Fibroblast of lung (primary cell): Measurements from ENCODE around the gene MYO9A. TPM values are rescaled to one million over a fixed set of nuclear protein-coding genes. Genes with fewer than 3 reads are reported as not detected.

Experiments
- DNase-seq, 2 donors: peaks; one replicate each; pipeline versions ENCODE4 v3.0.0 to v3.0.0-alpha.2; 2010; ENCODE audit warnings: low read depth in 2 of 2
- H2AFZ ChIP-seq: 2 replicates; pipeline ENCODE4 v1.5.1; 2012; ENCODE audit warnings: low read length, control low read depth, inconsistent platforms
- H3K27ac ChIP-seq: 2 replicates; pipeline ENCODE4 v1.5.1; 2011; ENCODE audit warnings: low read length, control low read depth; ENCODE audit not compliant: insufficient read depth
- H3K27me3 ChIP-seq: 2 replicates; pipeline ENCODE4 v1.5.1; 2011; ENCODE audit warnings: mild to moderate bottlenecking, low read length; ENCODE audit not compliant: control insufficient read depth, insufficient read depth
- H3K36me3 ChIP-seq: 2 replicates; pipeline ENCODE4 v1.5.1; 2011; ENCODE audit warnings: low read length; ENCODE audit not compliant: control insufficient read depth, insufficient read depth
- H3K4me1 ChIP-seq: 2 replicates; pipeline ENCODE4 v1.5.1; 2011; ENCODE audit warnings: low read length; ENCODE audit not compliant: control insufficient read depth, insufficient read depth; ENCODE audit errors: extremely low read depth
- H3K4me2 ChIP-seq: 2 replicates; pipeline ENCODE4 v1.5.1; 2011; ENCODE audit warnings: low read length, control low read depth; ENCODE audit not compliant: insufficient read depth; ENCODE audit errors: extremely low read depth
- H3K4me3 ChIP-seq, 4 experiments: fragments of 200-600 bp in 1 of 4; sonication (generic) in 1 of 4; replicated peaks in 1 of 4; 2 replicates each; pipeline ENCODE4 v1.5.1; 2011 to 2016; ENCODE audit warnings: low read length in 4 of 4, low read depth in 3 of 4, mild to moderate bottlenecking in 3 of 4, control low read depth in 2 of 4, inconsistent platforms in 1 of 4, mixed read lengths in 1 of 4; ENCODE audit not compliant: insufficient read depth in 1 of 4; ENCODE audit errors: control extremely low read depth in 1 of 4
- H3K79me2 ChIP-seq: 2 replicates; pipeline ENCODE4 v1.5.1; 2012; ENCODE audit warnings: mild to moderate bottlenecking, low read length, inconsistent platforms; ENCODE audit not compliant: control insufficient read depth, insufficient read depth
- H3K9ac ChIP-seq: 2 replicates; pipeline ENCODE4 v1.5.1; 2011; ENCODE audit warnings: mild to moderate bottlenecking, low read length, control low read depth; ENCODE audit not compliant: insufficient read depth
- H3K9me3 ChIP-seq: 2 replicates; pipeline ENCODE4 v1.5.1; 2012; ENCODE audit warnings: low read depth, low read length; ENCODE audit not compliant: control insufficient read depth, insufficient read depth
- H4K20me1 ChIP-seq: 2 replicates; pipeline ENCODE4 v1.5.1; 2011; ENCODE audit warnings: low read length; ENCODE audit not compliant: control insufficient read depth, insufficient read depth; ENCODE audit errors: extremely low read depth
- EZH2 ChIP-seq: IDR thresholded peaks from 2 replicates; pipeline ENCODE4 v1.5.1; 2012; ENCODE audit warnings: low read length, control low read depth, mild to moderate bottlenecking; ENCODE audit errors: missing control alignments
- polyA plus RNA-seq, 2 donors: library from polyadenylated mRNA; depleted of rRNA in 1 of 2; stranded (reverse) in 1 of 2; unstranded in 1 of 2; fragments of >200 nt; gene quantifications; 2 replicates each; pipeline ENCODE4 v1.2.1, GENCODE V29; 2011 to 2012; ENCODE audit warnings: missing spikeins in 1 of 2
- total RNA-seq: library from RNA; depleted of rRNA; stranded (reverse); fragments of >200 nt; gene quantifications from 2 replicates; pipeline ENCODE4 v1.2.1, GENCODE V29; 2014
- TF ChIP-seq, protein P1 (sequence below), 2 donors: IDR thresholded peaks in 1 of 2; conservative IDR thresholded peaks in 1 of 2; 1 replicate in 1 of 2; 2 replicates in 1 of 2; pipeline ENCODE4 v1.5.1; 2011 to 2012; ENCODE audit warnings: low read length in 2 of 2, control low read depth in 1 of 2, inconsistent platforms in 1 of 2, low read depth in 1 of 2, mild to moderate bottlenecking in 1 of 2

Gene MYO9A
- total and polyA plus RNA-seq, 2 donors (not counting 1 experiment from before 2014, with no cell fraction given), result 12.8 to 48.6 TPM

GRCh38 chr15:71962537-71962936 is 155.4 kb downstream of the MYO9A start:
- H3K9ac ChIP-seq, result no peak overlapping the region
- no peaks in the 10 kb centered on the region for H3K36me3 ChIP-seq
- H3K4me2 ChIP-seq, result no peak overlapping the region
- H4K20me1 ChIP-seq, result no peaks in the 10 kb centered on the region
- no peaks in the 10 kb centered on the region for H3K79me2 ChIP-seq
- no peaks in the 10 kb centered on the region for H3K4me1 ChIP-seq
- peak in 1 of 2 donors; percentile 12 for DNase-seq
- no peaks in the 10 kb centered on the region for H3K27me3 ChIP-seq
- H3K27ac ChIP-seq, result no peak overlapping the region
- no peak overlapping the region for H2AFZ ChIP-seq
- H3K9me3 ChIP-seq, result no peaks in the 10 kb centered on the region
- H3K4me3 ChIP-seq, result no peak overlapping the region
- TF ChIP-seq EZH2, result no peak

DNA sequence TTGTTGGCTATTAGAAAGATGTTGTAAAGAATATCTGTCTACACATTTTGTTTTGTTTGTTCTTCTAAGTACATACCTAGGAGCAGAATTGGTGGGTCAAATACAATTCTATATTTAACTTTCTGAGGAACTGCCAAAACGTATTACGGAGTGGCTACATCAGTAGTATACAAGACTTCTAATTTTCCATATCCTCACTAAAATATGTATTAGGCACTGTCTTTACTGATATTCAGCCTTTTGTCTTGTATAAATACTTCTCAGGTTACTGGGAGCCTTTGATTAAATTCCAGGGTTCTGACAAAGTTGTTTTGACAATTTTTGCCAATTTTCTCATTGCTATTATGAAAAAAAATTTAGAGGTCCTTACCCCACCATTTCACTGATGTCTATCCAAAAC is 160.9 kb downstream of the MYO9A start:
- H3K9ac ChIP-seq, result no peak overlapping the region
- no peaks in the 10 kb centered on the region for H3K79me2 ChIP-seq
- H2AFZ ChIP-seq, result no peak overlapping the region
- H3K4me2 ChIP-seq, result no peak overlapping the region
- no peaks in the 10 kb centered on the region for H3K36me3 ChIP-seq
- no peaks in the 10 kb centered on the region for H3K9me3 ChIP-seq
- no peak overlapping the region for H3K4me3 ChIP-seq
- H3K4me1 ChIP-seq, result no peaks in the 10 kb centered on the region
- H3K27me3 ChIP-seq, result no peaks in the 10 kb centered on the region
- H3K27ac ChIP-seq, result no peak overlapping the region
- TF ChIP-seq, protein P1, sequence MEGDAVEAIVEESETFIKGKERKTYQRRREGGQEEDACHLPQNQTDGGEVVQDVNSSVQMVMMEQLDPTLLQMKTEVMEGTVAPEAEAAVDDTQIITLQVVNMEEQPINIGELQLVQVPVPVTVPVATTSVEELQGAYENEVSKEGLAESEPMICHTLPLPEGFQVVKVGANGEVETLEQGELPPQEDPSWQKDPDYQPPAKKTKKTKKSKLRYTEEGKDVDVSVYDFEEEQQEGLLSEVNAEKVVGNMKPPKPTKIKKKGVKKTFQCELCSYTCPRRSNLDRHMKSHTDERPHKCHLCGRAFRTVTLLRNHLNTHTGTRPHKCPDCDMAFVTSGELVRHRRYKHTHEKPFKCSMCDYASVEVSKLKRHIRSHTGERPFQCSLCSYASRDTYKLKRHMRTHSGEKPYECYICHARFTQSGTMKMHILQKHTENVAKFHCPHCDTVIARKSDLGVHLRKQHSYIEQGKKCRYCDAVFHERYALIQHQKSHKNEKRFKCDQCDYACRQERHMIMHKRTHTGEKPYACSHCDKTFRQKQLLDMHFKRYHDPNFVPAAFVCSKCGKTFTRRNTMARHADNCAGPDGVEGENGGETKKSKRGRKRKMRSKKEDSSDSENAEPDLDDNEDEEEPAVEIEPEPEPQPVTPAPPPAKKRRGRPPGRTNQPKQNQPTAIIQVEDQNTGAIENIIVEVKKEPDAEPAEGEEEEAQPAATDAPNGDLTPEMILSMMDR (conservative IDR thresholded peaks at IDR 0.05 in 1 of 2, IDR thresholded peaks at IDR 0.05 in 1 of 2; ENCODE audit: low read depth in 1 of 2, low read length in 2 of 2), result no peak
- no peak for TF ChIP-seq EZH2
- no peaks in the 10 kb centered on the region for H4K20me1 ChIP-seq
- peak; percentile 20 to 22 for DNase-seq

- H3K9me3 ChIP-seq, result no peaks in the 10 kb centered on the region
- H3K79me2 ChIP-seq, result no peaks in the 10 kb centered on the region
- no peaks in the 10 kb centered on the region for H3K27me3 ChIP-seq
- TF ChIP-seq, protein P1 (conservative IDR thresholded peaks at IDR 0.05 in 1 of 2, IDR thresholded peaks at IDR 0.05 in 1 of 2; ENCODE audit: low read depth in 1 of 2, low read length in 2 of 2), result no peak
- no peak for TF ChIP-seq EZH2
- H4K20me1 ChIP-seq, result no peaks in the 10 kb centered on the region
- H3K27ac ChIP-seq, result no peak overlapping the region
- H3K9ac ChIP-seq, result no peak overlapping the region
- no peaks in the 10 kb centered on the region for H3K36me3 ChIP-seq
- no peak overlapping the region for H2AFZ ChIP-seq
- H3K4me2 ChIP-seq, result no peak overlapping the region
- peak in 1 of 2 donors; percentile 56 for DNase-seq
- no peaks in the 10 kb centered on the region for H3K4me1 ChIP-seq
- H3K4me3 ChIP-seq, result no peak overlapping the region
Observed at GRCh38 chr15:71951134-71951533, 166.8 kb downstream of the MYO9A start.
